Stimulated activated CD8-positive, alpha-beta memory T cell treated with anti-CD3 and anti-CD28 coated beads, Interleukin-7, amount 100 ng/mL, for 24 hours (primary cell): ENCODE measurements around the gene FLNC.

Experiments used
- DNase-seq: peaks from one replicate; pipeline ENCODE4 v3.0.0-alpha.2; 2020; ENCODE audit warnings: low read depth

The FLNC gene

GRCh38 chr7:128865303-128865702 lies 35.1 kb downstream of the FLNC start:
- DNase-seq = no peak

GRCh38 chr7:128865996-128866877 lies 36.0 kb downstream of the FLNC start:
- no peak for DNase-seq

- DNase-seq = no peak
These were observed 37.0 kb downstream of the FLNC start for GRCh38 chr7:128867241-128867640.

- DNase-seq = no peak
These were observed 37.8 kb downstream of the FLNC start for GRCh38 chr7:128867842-128868623.

- DNase-seq = no peak
These were observed 38.5 kb downstream of the FLNC start for GRCh38 chr7:128868624-128869137.

GRCh38 chr7:128869138-128869943 lies 39.1 kb downstream of the FLNC start:
- DNase-seq = no peak

- no peak for DNase-seq
These were observed 39.7 kb downstream of the FLNC start for GRCh38 chr7:128869944-128870285.

GRCh38 chr7:128871050-128871449 lies 40.8 kb downstream of the FLNC start:
- no peak for DNase-seq

- no peak for DNase-seq
These were observed 42.2 kb downstream of the FLNC start for GRCh38 chr7:128872394-128872824.

GRCh38 chr7:128873234-128873633 lies 43.0 kb downstream of the FLNC start:
- no peak for DNase-seq

- DNase-seq = no peak
These were observed 44.2 kb downstream of the FLNC start for GRCh38 chr7:128874140-128875031.

- DNase-seq = no peak
These were observed 45.3 kb downstream of the FLNC start for GRCh38 chr7:128875523-128875948.

GRCh38 chr7:128876127-128876526 lies 45.9 kb downstream of the FLNC start:
- no peak for DNase-seq

- no peak for DNase-seq
These were observed 46.4 kb downstream of the FLNC start for GRCh38 chr7:128876586-128876977.

- no peak for DNase-seq
These were observed 47.0 kb downstream of the FLNC start for GRCh38 chr7:128876978-128877755.

- DNase-seq = no peak
These were observed 47.5 kb downstream of the FLNC start for GRCh38 chr7:128877756-128878120.

- DNase-seq = no peak
These were observed 48.3 kb downstream of the FLNC start for GRCh38 chr7:128878226-128879105.

GRCh38 chr7:128879461-128879938 lies 49.3 kb downstream of the FLNC start:
- no peak for DNase-seq
